Small intestine (tissue), 7 donors: ENCODE measurements around the gene QSER1. TPM values are rescaled to one million over a fixed set of nuclear protein-coding genes. Genes with fewer than 3 reads are reported as not detected.

ENCODE experiments used
- DNase-seq, 2 donors: peaks; one replicate each; pipeline versions ENCODE4 v3.0.0 to v3.0.0-alpha.2; 2013
- FAIRE-seq: peaks from 2 replicates; lab custom pipeline; 2012; peaks lifted over from hg19 to GRCh38; lab: Jason Lieb, UNC
- H3K27ac ChIP-seq, 3 donors: one replicate each; pipeline ENCODE4 v1.5.1; 2013; ENCODE audit warnings: low read length in 2 of 3, mild to moderate bottlenecking in 2 of 3, control low read depth in 1 of 3, inconsistent platforms in 1 of 3, low read depth in 1 of 3, moderate library complexity in 1 of 3
- H3K27me3 ChIP-seq, 3 donors: one replicate each; pipeline ENCODE4 v1.6.1; 2013; ENCODE audit warnings: low read length in 3 of 3, inconsistent platforms in 1 of 3; ENCODE audit not compliant: control insufficient read depth in 3 of 3, insufficient read depth in 3 of 3
- H3K36me3 ChIP-seq, 3 donors: one replicate each; pipeline ENCODE4 v1.6.1; 2013; ENCODE audit warnings: low read length in 3 of 3, inconsistent platforms in 1 of 3, low read depth in 1 of 3, mild to moderate bottlenecking in 1 of 3, moderate library complexity in 1 of 3; ENCODE audit not compliant: control insufficient read depth in 3 of 3, insufficient read depth in 2 of 3
- H3K4me1 ChIP-seq, 3 donors: one replicate each; pipeline ENCODE4 v1.6.1; 2013; ENCODE audit warnings: low read length in 2 of 3, inconsistent platforms in 1 of 3, low read depth in 1 of 3, mild to moderate bottlenecking in 1 of 3, moderate library complexity in 1 of 3; ENCODE audit not compliant: control insufficient read depth in 3 of 3, insufficient read depth in 2 of 3
- H3K4me3 ChIP-seq, 3 donors: one replicate each; pipeline ENCODE4 v1.5.1; 2013; ENCODE audit warnings: low read length in 3 of 3, control low read depth in 1 of 3, inconsistent platforms in 1 of 3, low read depth in 1 of 3, mild to moderate bottlenecking in 1 of 3, moderate library complexity in 1 of 3
- H3K9me3 ChIP-seq, 2 donors: one replicate each; pipeline ENCODE4 v1.6.1; 2013; ENCODE audit warnings: low read depth in 1 of 2, low read length in 1 of 2; ENCODE audit not compliant: control insufficient read depth in 2 of 2, insufficient read depth in 1 of 2
- WGBS, 3 donors: extraction: QIAGEN DNeasy Blood & Tissue Kit; methylation state at CpG; one replicate each; pipeline ENCODE4 v1.1.7; 2013; 5-methylcytosine and 5-hydroxymethylcytosine counted together
- polyA plus RNA-seq, 4 donors: library from polyadenylated mRNA; stranded (reverse) in 3 of 4; unstranded in 1 of 4; fragments of 200-250 nt in 3 of 4; fragments of 120-200 nt in 1 of 4; gene quantifications; one replicate each; pipeline versions ENCODE4 v1.2.1 to v1.2.3, GENCODE V29; 2013
- donor health status: healthy with polysubstance abuse.
- donor health status: control.
- donor health status: control.
- donor health status: Bipolar disorder and iron deficiency.
- donor health status: healthy.

Gene QSER1
- polyA plus RNA-seq, 4 donors = 1.4 to 20.5 (median 3.2) TPM

DNA sequence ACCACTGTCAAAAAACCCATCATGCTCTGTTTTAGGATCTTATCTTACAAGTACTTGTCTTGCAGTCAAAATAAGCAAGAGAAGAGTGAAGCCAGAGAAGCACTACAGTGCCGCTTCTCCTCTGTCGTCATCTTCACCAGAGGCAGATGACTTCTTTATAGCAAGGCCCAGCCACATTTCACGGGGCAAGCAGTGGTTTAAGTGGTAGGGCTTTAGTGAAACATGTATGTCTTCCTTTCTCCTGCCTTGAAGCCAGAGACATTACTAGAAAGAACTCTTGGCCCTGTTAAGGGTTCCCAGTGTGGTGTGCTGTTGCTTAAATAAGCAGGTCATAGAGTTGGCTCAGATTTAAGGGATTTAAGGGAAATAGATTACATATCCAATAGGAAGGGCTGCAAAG is 80.2 kb downstream of the QSER1 start:
- WGBS, 3 donors = 92 to 97% (median 94%) methylated on average over 3 of the region's 3 CpGs
- H3K4me3 ChIP-seq = no peak overlapping the region
- FAIRE-seq (no peak), DNase-seq (no peak)
- peaks cover 0 to 21% (median 0%) of the 10 kb centered on the region in 3 donors for H3K36me3 ChIP-seq
- no peaks in the 10 kb centered on the region for H3K27me3 ChIP-seq
- H3K4me1 ChIP-seq = no peaks in the 10 kb centered on the region
- no peaks in the 10 kb centered on the region for H3K9me3 ChIP-seq
- H3K27ac ChIP-seq = no peak overlapping the region

DNA sequence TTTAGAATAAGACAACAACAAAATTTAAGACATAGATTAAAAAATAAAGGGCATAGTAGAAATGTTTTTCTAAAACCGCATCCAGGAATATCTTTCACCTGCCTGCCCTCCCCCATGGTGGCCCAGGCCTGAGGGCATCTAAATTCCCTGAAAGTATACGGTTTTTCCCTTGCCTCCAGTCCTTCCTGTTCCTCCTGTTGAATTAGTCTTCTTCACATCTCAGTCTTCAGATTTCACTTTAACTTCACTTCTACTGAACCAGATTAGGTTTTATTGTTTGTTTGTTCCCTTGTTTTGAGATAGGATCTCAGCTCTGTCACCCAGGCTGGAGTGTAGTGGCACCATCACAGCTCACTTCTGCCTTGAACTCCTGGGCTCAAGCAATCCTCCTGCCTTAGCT is 90.0 kb downstream of the QSER1 start:
- DNase-seq (no peak), FAIRE-seq (no peak)
- no peaks in the 10 kb centered on the region for H3K4me1 ChIP-seq
- H3K27me3 ChIP-seq = no peaks in the 10 kb centered on the region
- H3K27ac ChIP-seq = no peak overlapping the region
- 69 to 84% (median 71%) methylated on average over 2 of the region's 2 CpGs for WGBS, 3 donors
- H3K36me3 ChIP-seq = no peaks in the 10 kb centered on the region
- no peaks in the 10 kb centered on the region for H3K9me3 ChIP-seq
- H3K4me3 ChIP-seq = no peak overlapping the region

- WGBS, 3 donors = 92 to 94% (median 93%) methylated on average over 2 of the region's 2 CpGs
- FAIRE-seq = no peak
- H3K9me3 ChIP-seq = no peaks in the 10 kb centered on the region
- no peak for DNase-seq
- H3K27ac ChIP-seq = no peak overlapping the region
- H3K36me3 ChIP-seq = no peaks in the 10 kb centered on the region
- no peaks in the 10 kb centered on the region for H3K27me3 ChIP-seq
- H3K4me3 ChIP-seq = no peak overlapping the region
- H3K4me1 ChIP-seq = no peaks in the 10 kb centered on the region
These were observed 90.9 kb downstream of the QSER1 start for GRCh38 chr11:32983506-32983905.

DNA sequence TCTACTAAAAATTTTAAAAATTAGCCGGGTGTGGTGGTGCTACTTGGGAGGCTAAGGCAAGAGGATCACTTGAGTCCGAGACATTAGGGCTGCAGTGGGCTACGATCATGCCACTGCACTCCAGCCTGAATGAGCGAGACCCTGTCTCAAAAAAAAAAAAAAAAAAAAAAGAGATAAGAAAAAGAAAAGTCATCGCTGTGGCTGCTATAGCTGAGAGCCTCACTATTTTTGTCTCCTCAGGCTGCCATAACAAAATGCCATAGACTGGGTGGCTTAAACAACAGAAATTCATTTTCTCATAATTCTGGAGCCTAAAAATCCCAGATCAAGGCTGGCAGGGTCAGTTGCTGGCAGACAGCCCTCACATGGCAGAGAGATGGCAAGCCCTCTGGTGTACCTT is 93.0 kb downstream of the QSER1 start:
- FAIRE-seq = no peak
- DNase-seq = no peak
- H3K27me3 ChIP-seq = no peaks in the 10 kb centered on the region
- H3K36me3 ChIP-seq = no peaks in the 10 kb centered on the region
- no peak overlapping the region for H3K4me3 ChIP-seq
- no peaks in the 10 kb centered on the region for H3K4me1 ChIP-seq
- no peaks in the 10 kb centered on the region for H3K9me3 ChIP-seq
- H3K27ac ChIP-seq = no peak overlapping the region
- WGBS, 3 donors = 96 to 99% (median 97%) methylated on average over 5 of the region's 5 CpGs

DNA sequence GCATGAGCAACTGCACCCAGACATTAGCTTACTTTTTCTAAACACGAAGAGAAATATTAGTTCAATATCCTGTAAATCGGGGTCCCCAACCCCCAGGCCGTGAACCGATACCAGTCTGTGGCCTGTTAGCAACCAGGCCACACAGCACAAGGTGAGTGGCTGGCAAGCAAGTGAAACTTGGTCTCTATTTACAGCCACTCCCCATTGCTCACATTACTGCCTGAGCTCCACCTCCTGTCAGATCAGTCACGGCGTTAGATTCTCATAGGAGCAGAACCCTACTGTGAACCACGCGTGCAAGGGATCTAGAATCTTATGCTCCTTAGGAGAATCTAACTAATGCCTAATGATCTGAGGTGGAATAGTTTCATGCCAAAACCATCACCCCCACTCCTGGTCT is 95.2 kb downstream of the QSER1 start:
- FAIRE-seq = no peak

GRCh38 chr11:32990481-32990880 is 97.9 kb downstream of the QSER1 start:
- no peak overlapping the region for H3K27ac ChIP-seq
- DNase-seq = no peak
- H3K4me1 ChIP-seq = no peaks in the 10 kb centered on the region
- 15 to 75% (median 40%) methylated on average over 1 of the region's 1 CpG for WGBS, 3 donors
- H3K4me3 ChIP-seq = no peak overlapping the region
- H3K27me3 ChIP-seq = no peaks in the 10 kb centered on the region
- no peaks in the 10 kb centered on the region for H3K36me3 ChIP-seq
- FAIRE-seq = no peak
- peaks cover 0 to 4% of the 10 kb centered on the region in 2 donors for H3K9me3 ChIP-seq

More for the DNA sequence above, 95.2 kb downstream of the QSER1 start:
- Histone ChIP-seq H3K9me3 (peaks cover 0 to 4% of the 10 kb centered on the region in 2 donors), H3K4me1 (no peaks in the 10 kb centered on the region), H3K36me3 (no peaks in the 10 kb centered on the region), H3K27me3 (no peaks in the 10 kb centered on the region), H3K4me3 (no peak overlapping the region), H3K27ac (no peak overlapping the region)
- peak; percentile 18 to 79 for DNase-seq
- 20 to 61% (median 44%) methylated on average over 8 of the region's 8 CpGs for WGBS, 3 donors

- no peak for FAIRE-seq
- WGBS, 3 donors = 86 to 95% (median 91%) methylated on average over 3 of the region's 3 CpGs
- DNase-seq = no peak
- no peaks in the 10 kb centered on the region for H3K36me3 ChIP-seq
- peaks cover 0 to 4% of the 10 kb centered on the region in 2 donors for H3K9me3 ChIP-seq
- no peak overlapping the region for H3K4me3 ChIP-seq
- no peak overlapping the region for H3K27ac ChIP-seq
- H3K27me3 ChIP-seq = no peaks in the 10 kb centered on the region
- H3K4me1 ChIP-seq = no peaks in the 10 kb centered on the region
These were observed 98.8 kb downstream of the QSER1 start for GRCh38 chr11:32991427-32991826.

DNA sequence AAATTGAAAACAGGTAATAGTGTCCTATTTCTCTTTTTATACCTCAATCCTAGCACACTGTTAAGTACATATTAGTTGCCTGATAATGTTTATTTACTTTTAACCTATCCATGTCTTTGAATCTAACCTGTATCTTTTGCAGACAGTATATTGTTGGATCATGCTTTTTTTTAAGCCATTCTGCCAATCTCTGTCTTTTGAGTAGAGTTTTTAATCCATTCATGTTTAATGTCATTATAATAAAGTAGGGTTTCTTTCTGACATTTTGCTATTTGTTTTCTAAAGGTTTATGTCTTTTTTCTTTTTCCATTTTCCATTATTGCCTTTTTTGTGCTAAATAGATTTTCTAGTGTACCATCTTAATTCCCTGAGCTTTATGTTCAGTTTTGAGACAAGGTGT is 99.3 kb downstream of the QSER1 start:
- Histone ChIP-seq H3K9me3 (peaks cover 0 to 4% of the 10 kb centered on the region in 2 donors), H3K27me3 (no peaks in the 10 kb centered on the region), H3K4me3 (no peak overlapping the region), H3K27ac (no peak overlapping the region), H3K4me1 (no peaks in the 10 kb centered on the region), H3K36me3 (no peaks in the 10 kb centered on the region)
- no peak for DNase-seq
- FAIRE-seq = no peak

DNA sequence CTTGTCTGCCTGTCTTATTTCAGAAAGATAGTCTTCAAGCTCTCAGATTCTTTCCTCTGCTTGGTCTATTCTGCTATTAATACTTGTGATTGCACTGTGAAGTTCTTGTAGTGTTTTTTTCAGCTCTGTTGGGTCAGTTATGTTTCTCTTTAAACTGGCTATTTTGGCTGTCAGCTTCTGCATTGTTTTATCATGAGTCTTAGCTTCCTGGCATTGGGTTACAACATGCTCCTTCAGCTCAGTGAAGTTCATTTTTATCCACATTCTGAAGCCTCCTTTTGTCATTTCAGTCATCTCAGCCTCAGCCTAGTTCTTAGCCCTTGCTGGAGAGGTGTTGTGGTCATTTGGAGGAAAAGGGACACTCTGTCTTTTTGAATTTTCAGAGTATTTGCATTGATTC is 107.6 kb downstream of the QSER1 start:
- no peaks in the 10 kb centered on the region for H3K4me1 ChIP-seq
- FAIRE-seq = no peak

More for the DNA sequence above, 107.6 kb downstream of the QSER1 start:
- DNase-seq = no peak
- H3K36me3 ChIP-seq = no peaks in the 10 kb centered on the region
- H3K9me3 ChIP-seq = peaks cover 0 to 3% of the 10 kb centered on the region in 2 donors
- no peak overlapping the region for H3K27ac ChIP-seq
- no peaks in the 10 kb centered on the region for H3K27me3 ChIP-seq
- no peak overlapping the region for H3K4me3 ChIP-seq
